ENCODE data around the gene JOSD2. TPM values are rescaled to one million over a fixed set of nuclear protein-coding genes. Genes with fewer than 3 reads are reported as not detected.

JOSD2 gene
- total RNA-seq, 2 donors from 2014 or later, result 27.6 to 34.0 TPM

GRCh38 chr19:50464348-50464747, 46.6 kb downstream of the JOSD2 start:
- no peaks in the 10 kb centered on the region for H3K27me3 Mint-ChIP-seq (ENCODE audit: low read depth)
- H3K27ac Mint-ChIP-seq, result no peak overlapping the region
- H3K4me1 Mint-ChIP-seq (ENCODE audit: low read depth), result peaks cover 19% of the 10 kb centered on the region
- no peak for DNase-seq
- no peak overlapping the region for H3K4me3 Mint-ChIP-seq
- no peaks in the 10 kb centered on the region for H3K36me3 Mint-ChIP-seq (ENCODE audit: insufficient read depth in 2 of 2)
- no peak for ATAC-seq (replicated peaks in 1 of 2)
- H3K9me3 Mint-ChIP-seq, result no peaks in the 10 kb centered on the region

DNA sequence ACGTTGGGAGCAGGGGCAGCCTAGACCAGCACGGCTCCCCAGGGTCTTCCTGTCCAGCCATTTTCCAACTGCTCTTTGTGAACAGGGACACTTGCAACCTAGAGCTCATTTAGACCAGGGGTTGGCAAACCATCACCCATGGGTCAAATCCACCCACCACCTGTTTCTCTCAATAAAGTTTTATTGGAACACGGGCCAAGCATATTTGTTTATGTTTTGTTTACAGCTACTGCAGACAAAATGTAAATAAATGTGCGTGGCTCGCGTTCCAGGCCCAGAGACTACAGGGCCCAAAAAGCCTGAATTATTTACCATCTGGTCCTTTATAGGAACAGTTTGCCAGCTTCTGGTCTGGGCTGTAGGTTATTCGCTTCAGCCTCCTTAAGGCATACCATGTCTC, 48.0 kb downstream of the JOSD2 start:
- DNase-seq (no peak), ATAC-seq (replicated peaks in 1 of 2) (no peak)
- no peaks in the 10 kb centered on the region for H3K36me3 Mint-ChIP-seq (ENCODE audit: insufficient read depth in 2 of 2)
- H3K27me3 Mint-ChIP-seq (ENCODE audit: low read depth), result peaks cover 5% of the 10 kb centered on the region
- H3K4me3 Mint-ChIP-seq, result no peak overlapping the region
- no peaks in the 10 kb centered on the region for H3K9me3 Mint-ChIP-seq
- peaks cover 19% of the 10 kb centered on the region for H3K4me1 Mint-ChIP-seq (ENCODE audit: low read depth)
- H3K27ac Mint-ChIP-seq, result no peak overlapping the region

DNA sequence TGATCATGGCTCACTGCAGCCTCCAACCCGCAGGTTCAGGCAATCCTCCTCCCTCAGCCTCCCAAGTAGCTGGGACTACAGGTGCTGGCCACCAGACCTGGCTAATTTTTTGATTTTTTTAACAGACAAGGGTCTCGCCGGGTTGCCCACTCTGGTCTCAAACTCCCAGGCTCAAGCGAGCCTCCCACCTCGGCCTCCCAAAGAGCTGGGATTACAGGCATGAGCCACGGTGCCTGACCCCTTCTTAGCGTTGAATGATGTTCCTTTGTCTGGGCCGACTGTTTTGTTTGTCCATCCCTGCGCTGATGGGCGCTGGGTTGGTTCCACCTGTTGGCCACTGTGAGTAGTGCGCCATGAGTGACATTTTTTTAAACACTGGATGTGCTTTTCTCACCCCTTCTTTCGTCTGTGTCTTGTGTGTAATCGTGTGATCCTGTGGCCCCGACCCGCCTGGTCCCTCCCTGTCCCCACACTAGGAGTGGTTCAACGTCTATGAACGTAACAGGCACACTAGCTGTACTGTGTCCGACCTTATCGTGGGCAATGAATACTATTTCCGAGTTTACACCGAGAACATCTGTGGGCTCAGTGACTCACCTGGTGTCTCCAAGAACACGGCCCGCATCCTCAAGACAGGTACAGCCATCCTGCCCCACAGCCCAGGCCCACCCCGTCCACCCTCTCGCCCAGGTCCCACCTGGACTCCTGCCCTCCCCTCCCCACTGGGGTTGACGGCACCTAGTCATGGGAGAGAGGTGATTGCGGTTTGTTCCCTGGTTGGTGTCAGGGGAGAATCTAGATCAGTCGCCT, 49.7 kb downstream of the JOSD2 start:
- Mint-ChIP-seq H3K4me3 (peak overlapping the region in 1 of 2 donors; percentile 54), H3K36me3 (ENCODE audit: insufficient read depth in 2 of 2) (no peaks in the 10 kb centered on the region), H3K4me1 (ENCODE audit: low read depth) (peaks cover 19% of the 10 kb centered on the region), H3K27ac (no peak overlapping the region), H3K9me3 (no peaks in the 10 kb centered on the region), H3K27me3 (ENCODE audit: low read depth) (peaks cover 17% of the 10 kb centered on the region)
- ATAC-seq (replicated peaks in 1 of 2), result peak; percentile 75 to 80
- peak; percentile 68 to 70 for DNase-seq

- Mint-ChIP-seq H3K36me3 (ENCODE audit: insufficient read depth in 2 of 2) (no peaks in the 10 kb centered on the region), H3K27me3 (ENCODE audit: low read depth) (peaks cover 17% of the 10 kb centered on the region), H3K27ac (peak overlapping the region; percentile 26), H3K9me3 (no peaks in the 10 kb centered on the region), H3K4me3 (peak overlapping the region; percentile 68 to 78), H3K4me1 (ENCODE audit: low read depth) (peaks cover 19% of the 10 kb centered on the region)
- DNase-seq (peak; percentile 37 to 42), ATAC-seq (replicated peaks in 1 of 2) (peak; percentile 76 to 79)
Observed at GRCh38 chr19:50460161-50460765, 50.7 kb downstream of the JOSD2 start.

DNA sequence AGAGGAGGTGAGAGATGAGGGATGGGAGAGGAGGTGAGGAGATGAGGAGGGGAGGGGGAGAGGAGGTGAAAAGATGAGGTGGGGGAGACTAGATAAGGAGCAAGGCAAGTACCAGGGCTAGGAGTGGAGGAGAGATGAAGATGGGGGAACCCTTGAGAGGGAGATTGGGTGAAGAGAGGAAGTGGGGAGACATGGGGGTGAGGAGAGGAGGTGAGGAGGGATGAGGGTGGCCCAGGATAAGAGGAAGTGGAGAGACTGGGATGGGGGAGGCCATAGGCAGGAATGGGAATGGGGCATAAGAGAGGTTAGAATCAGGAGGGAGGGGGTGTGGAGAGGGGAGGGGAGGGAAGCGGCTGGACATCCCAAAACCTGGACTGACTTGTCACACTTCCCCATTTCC, 51.4 kb downstream of the JOSD2 start:
- Mint-ChIP-seq H3K4me1 (ENCODE audit: low read depth) (peaks cover 19% of the 10 kb centered on the region), H3K4me3 (peak overlapping the region; percentile 68 to 78), H3K9me3 (no peaks in the 10 kb centered on the region), H3K27ac (no peak overlapping the region), H3K36me3 (ENCODE audit: insufficient read depth in 2 of 2) (no peaks in the 10 kb centered on the region), H3K27me3 (ENCODE audit: low read depth) (peaks cover 17% of the 10 kb centered on the region)
- DNase-seq (no peak), ATAC-seq (replicated peaks in 1 of 2) (no peak)

GRCh38 chr19:50459067-50459456, 51.9 kb downstream of the JOSD2 start:
- ATAC-seq (replicated peaks in 1 of 2) (no peak), DNase-seq (no peak)
- H3K4me3 Mint-ChIP-seq, result no peak overlapping the region
- H3K27ac Mint-ChIP-seq, result no peak overlapping the region
- no peaks in the 10 kb centered on the region for H3K36me3 Mint-ChIP-seq (ENCODE audit: insufficient read depth in 2 of 2)
- no peaks in the 10 kb centered on the region for H3K9me3 Mint-ChIP-seq
- peaks cover 17% of the 10 kb centered on the region for H3K27me3 Mint-ChIP-seq (ENCODE audit: low read depth)
- H3K4me1 Mint-ChIP-seq (ENCODE audit: low read depth), result peaks cover 19% of the 10 kb centered on the region

- Mint-ChIP-seq H3K27ac (no peak overlapping the region), H3K36me3 (ENCODE audit: insufficient read depth in 2 of 2) (no peaks in the 10 kb centered on the region), H3K4me3 (peak overlapping the region in 1 of 2 donors; percentile 34), H3K9me3 (no peaks in the 10 kb centered on the region), H3K27me3 (ENCODE audit: low read depth) (peaks cover 17% of the 10 kb centered on the region), H3K4me1 (ENCODE audit: low read depth) (peaks cover 19% of the 10 kb centered on the region)
- DNase-seq (no peak), ATAC-seq (replicated peaks in 1 of 2) (no peak)
Observed at GRCh38 chr19:50458396-50459066, 52.5 kb downstream of the JOSD2 start.

GRCh38 chr19:50457300-50457699, 53.7 kb downstream of the JOSD2 start:
- Mint-ChIP-seq H3K4me3 (no peak overlapping the region), H3K36me3 (ENCODE audit: insufficient read depth in 2 of 2) (no peaks in the 10 kb centered on the region), H3K9me3 (no peaks in the 10 kb centered on the region), H3K4me1 (ENCODE audit: low read depth) (peaks cover 19% of the 10 kb centered on the region), H3K27ac (no peak overlapping the region), H3K27me3 (ENCODE audit: low read depth) (peaks cover 17% of the 10 kb centered on the region)
- ATAC-seq (replicated peaks in 1 of 2) (no peak), DNase-seq (no peak)

Other genes starting within 250 kb of the JOSD2 start
- 1 to 10 TPM; 5.2 to 8.3 TPM for gene KCNC3, start 181.8 kb downstream of the JOSD2 start, total RNA-seq
- 10 to 100 TPM; 43.2 to 53.3 TPM for gene NAPSA, start 145.6 kb downstream of the JOSD2 start, total RNA-seq
- gene NR1H2, start 134.7 kb downstream of the JOSD2 start, total RNA-seq, result 10 to 100 TPM; 68.2 to 80.1 TPM
- gene POLD1, start 126.8 kb downstream of the JOSD2 start, total RNA-seq, result 100 to 1,000 TPM; 133 to 162 TPM
- gene SPIB, start 92.3 kb downstream of the JOSD2 start, total RNA-seq, result 1 to 10 TPM; 1.6 to 2.1 TPM
- 1 to 10 TPM in 1 of 2 donors, under 1 TPM in 1; 0.86 to 1.3 TPM for gene MYBPC2, start 78.3 kb downstream of the JOSD2 start, total RNA-seq
- 10 to 100 TPM; 26.6 to 33.9 TPM for gene EMC10, start 34.7 kb downstream of the JOSD2 start, total RNA-seq
- gene GARIN5A, start 34.3 kb downstream of the JOSD2 start, total RNA-seq, result under 1 TPM in 1 of 2 donors, not detected in 1; 0.76 TPM
- gene ASPDH, start 2.7 kb upstream of the JOSD2 start, total RNA-seq, result not detected
- gene LRRC4B, start 57.2 kb upstream of the JOSD2 start, total RNA-seq, result under 1 TPM in 1 of 2 donors, not detected in 1; 0.58 TPM
- under 1 TPM; 0.41 to 0.72 TPM for gene SYT3, start 128.7 kb upstream of the JOSD2 start, total RNA-seq
- gene C19orf81, start 138.3 kb upstream of the JOSD2 start, total RNA-seq, result 1 to 10 TPM; 5.1 to 5.7 TPM
- under 1 TPM in 1 of 2 donors, not detected in 1; 0.07 TPM for gene SHANK1, start 208.6 kb upstream of the JOSD2 start, total RNA-seq
- 1 to 10 TPM; 2.0 to 3.4 TPM for gene CLEC11A, start 212.2 kb upstream of the JOSD2 start, total RNA-seq

Measured in activated T-cell treated with anti-CD3 and anti-CD28 coated beads, Interleukin-2, amount 50 U/mL, for 72 hours (primary cell).